ENCODE data around the gene NR1D2.

NR1D2 gene

GRCh38 chr3:23966328-23966727 lies 21.2 kb downstream of the NR1D2 start:
- no peak for DNase-seq (ENCODE audit: low spot score)

- DNase-seq (ENCODE audit: low spot score): no peak
These were observed 23.5 kb downstream of the NR1D2 start for GRCh38 chr3:23968463-23969184.

- no peak for DNase-seq (ENCODE audit: low spot score)
These were observed 24.3 kb downstream of the NR1D2 start for GRCh38 chr3:23969393-23969792.

GRCh38 chr3:23971684-23972083 lies 26.6 kb downstream of the NR1D2 start:
- DNase-seq (ENCODE audit: low spot score): no peak

GRCh38 chr3:23976555-23976954 lies 31.5 kb downstream of the NR1D2 start:
- no peak for DNase-seq (ENCODE audit: low spot score)

- no peak for DNase-seq (ENCODE audit: low spot score)
These were observed 34.5 kb downstream of the NR1D2 start for GRCh38 chr3:23979569-23979968.

- DNase-seq (ENCODE audit: low spot score): no peak
These were observed 36.0 kb downstream of the NR1D2 start for GRCh38 chr3:23981136-23981535.

GRCh38 chr3:23981955-23982354 lies 36.9 kb downstream of the NR1D2 start:
- no peak for DNase-seq (ENCODE audit: low spot score)

GRCh38 chr3:23984934-23985333 lies 39.8 kb downstream of the NR1D2 start:
- no peak for DNase-seq (ENCODE audit: low spot score)

- no peak for DNase-seq (ENCODE audit: low spot score)
These were observed 40.9 kb downstream of the NR1D2 start for GRCh38 chr3:23985747-23986544.

GRCh38 chr3:23987356-23987755 lies 42.3 kb downstream of the NR1D2 start:
- DNase-seq (ENCODE audit: low spot score): no peak

GRCh38 chr3:23991306-23991682 lies 46.2 kb downstream of the NR1D2 start:
- DNase-seq (ENCODE audit: low spot score): no peak

- no peak for DNase-seq (ENCODE audit: low spot score)
These were observed 46.9 kb downstream of the NR1D2 start for GRCh38 chr3:23991683-23992628.

GRCh38 chr3:23993556-23994243 lies 48.6 kb downstream of the NR1D2 start:
- no peak for DNase-seq (ENCODE audit: low spot score)

- DNase-seq (ENCODE audit: low spot score): no peak
These were observed 49.1 kb downstream of the NR1D2 start for GRCh38 chr3:23994244-23994569.

GRCh38 chr3:23995219-23995618 lies 50.1 kb downstream of the NR1D2 start:
- DNase-seq (ENCODE audit: low spot score): no peak

- DNase-seq (ENCODE audit: low spot score): no peak
These were observed 51.0 kb downstream of the NR1D2 start for GRCh38 chr3:23996095-23996524.

- peak; percentile 29 for DNase-seq (ENCODE audit: low spot score)
These were observed 54.0 kb downstream of the NR1D2 start for GRCh38 chr3:23999012-23999641.

- DNase-seq (ENCODE audit: low spot score): no peak
These were observed 57.0 kb downstream of the NR1D2 start for GRCh38 chr3:24002129-24002528.

- no peak for DNase-seq (ENCODE audit: low spot score)
These were observed 58.4 kb downstream of the NR1D2 start for GRCh38 chr3:24003466-24003865.

- no peak for DNase-seq (ENCODE audit: low spot score)
These were observed 59.3 kb downstream of the NR1D2 start for GRCh38 chr3:24004171-24004938.
